HEK293T (cell line): ENCODE results near the gene EXTL1.

ENCODE experiments used
- CTCF ChIA-PET: fragments of 350-600 bp; formaldehyde crosslinking; extraction: SDS; loops from one replicate; lab custom pipeline; 2021; ENCODE audit warnings: antibody characterized with exemption, inconsistent platforms; lab: Yijun Ruan, JAX
- POLR2A ChIA-PET: fragments of 350-600 bp; formaldehyde crosslinking; extraction: SDS; loops from one replicate; lab custom pipeline; 2020; ENCODE audit warnings: antibody characterized with exemption, inconsistent platforms; lab: Yijun Ruan, JAX
- DNase-seq: peaks from one replicate; pipeline ENCODE4 v3.0.0; 2012; ENCODE audit warnings: mixed read lengths; ENCODE audit errors: extremely low spot score
- ARNT ChIP-seq: fragments of 450-650 bp; IDR thresholded peaks from 2 replicates; pipeline ENCODE4 v1.6.1; 2017; ENCODE audit warnings: mild to moderate bottlenecking
- BHLHE40 ChIP-seq: fragments of 450-650 bp; IDR thresholded peaks from 2 replicates; pipeline ENCODE4 v1.6.1; 2016; ENCODE audit warnings: mild to moderate bottlenecking, moderate library complexity, borderline replicate concordance
- CTBP1 ChIP-seq: fragments of 450-650 bp; IDR thresholded peaks from 2 replicates; pipeline ENCODE4 v1.6.1; 2016; ENCODE audit warnings: borderline replicate concordance
- ELF4 ChIP-seq: fragments of 450-650 bp; IDR thresholded peaks from 2 replicates; pipeline ENCODE4 v1.6.1; 2017; ENCODE audit warnings: antibody characterized with exemption
- FOXA1 ChIP-seq: fragments of 450-650 bp; IDR thresholded peaks from 2 replicates; pipeline ENCODE4 v1.6.1; 2016; ENCODE audit warnings: mild to moderate bottlenecking
- FOXK2 ChIP-seq: fragments of 450-650 bp; IDR thresholded peaks from 2 replicates; pipeline ENCODE4 v1.6.1; 2016; ENCODE audit warnings: mild to moderate bottlenecking
- FOXM1 ChIP-seq: fragments of 450-650 bp; IDR thresholded peaks from 2 replicates; pipeline ENCODE4 v1.6.1; 2017; ENCODE audit warnings: mild to moderate bottlenecking, borderline replicate concordance
- HDGF ChIP-seq: fragments of 450-650 bp; IDR thresholded peaks from 2 replicates; pipeline ENCODE4 v1.6.1; 2017; ENCODE audit warnings: antibody characterized with exemption, borderline replicate concordance
- L3MBTL2 ChIP-seq: fragments of 450-650 bp; conservative IDR thresholded peaks from 2 replicates; pipeline ENCODE4 v1.6.1; 2016; ENCODE audit warnings: mild to moderate bottlenecking
- LEF1 ChIP-seq: fragments of 450-650 bp; IDR thresholded peaks from 2 replicates; pipeline ENCODE4 v1.6.1; 2017; ENCODE audit warnings: mild to moderate bottlenecking, borderline replicate concordance
- NFRKB ChIP-seq: fragments of 450-650 bp; IDR thresholded peaks from 2 replicates; pipeline ENCODE4 v1.6.1; 2016; ENCODE audit warnings: mild to moderate bottlenecking, moderate library complexity
- PKNOX1 ChIP-seq: fragments of 450-650 bp; IDR thresholded peaks from 2 replicates; pipeline ENCODE4 v1.6.1; 2016
- SUZ12 ChIP-seq: fragments of 450-650 bp; IDR thresholded peaks from 2 replicates; pipeline ENCODE4 v1.6.1; 2016; ENCODE audit warnings: mild to moderate bottlenecking
- TARDBP ChIP-seq: fragments of 450-650 bp; IDR thresholded peaks from 2 replicates; pipeline ENCODE4 v1.6.1; 2016
- ZNF384 ChIP-seq: fragments of 450-650 bp; IDR thresholded peaks from 2 replicates; pipeline ENCODE4 v1.6.1; 2016

Gene EXTL1

GRCh38 chr1:26082020-26082350 is 60.4 kb downstream of the EXTL1 start:
- DNase-seq = no peak
- ChIA-PET POLR2A (no interaction called here), CTCF (no interaction called here)
- TF ChIP-seq SUZ12 = no peak
- TF ChIP-seq CTBP1 = no peak
- TF ChIP-seq NFRKB = no peak
- no peak for TF ChIP-seq FOXM1
- no peak for TF ChIP-seq LEF1
- TF ChIP-seq FOXK2 = no peak
- no peak for TF ChIP-seq L3MBTL2
- TF ChIP-seq ELF4 = no peak
- no peak for TF ChIP-seq FOXA1
- no peak for TF ChIP-seq TARDBP

GRCh38 chr1:26083208-26083607 is 61.6 kb downstream of the EXTL1 start:
- POLR2A ChIA-PET = no interaction called here
- no peak for DNase-seq
- no peak for TF ChIP-seq PKNOX1
- TF ChIP-seq ELF4 = no peak
- TF ChIP-seq FOXM1 = no peak
- no peak for TF ChIP-seq ARNT
- no peak for TF ChIP-seq TARDBP
- TF ChIP-seq FOXK2 = no peak
- CTCF ChIA-PET = no interaction called here

- CTCF ChIA-PET = interaction anchor here (0.7 kb wide), 1 partner anchor 237 kb away, joined by 3 read pairs; no protein-coding TSS in a partner anchor
- no peak for TF ChIP-seq NFRKB
- no peak for TF ChIP-seq BHLHE40
- TF ChIP-seq FOXM1 = no peak
- no peak for TF ChIP-seq FOXK2
- TF ChIP-seq TARDBP = no peak
- no peak for TF ChIP-seq HDGF
- no peak for TF ChIP-seq LEF1
- POLR2A ChIA-PET = no interaction called here
- no peak for DNase-seq
Measured at GRCh38 chr1:26084091-26084561, 62.6 kb downstream of the EXTL1 start.

- ChIA-PET POLR2A (no interaction called here), CTCF (interaction anchor here (0.7 kb wide), 1 partner anchor 237 kb away, joined by 3 read pairs; no protein-coding TSS in a partner anchor)
Measured at GRCh38 chr1:26084844-26085243, 63.3 kb downstream of the EXTL1 start.

More at GRCh38 chr1:26084844-26085243, 63.3 kb downstream of the EXTL1 start:
- TF ChIP-seq ZNF384 = no peak
- TF ChIP-seq NFRKB = no peak
- TF ChIP-seq FOXM1 = no peak
- TF ChIP-seq PKNOX1 = no peak
- TF ChIP-seq BHLHE40 = no peak
- TF ChIP-seq ARNT = no peak
- no peak for TF ChIP-seq FOXA1
- no peak for DNase-seq
